Neutrophil (primary cell): Measurements from ENCODE around the gene LIN52.

Experiments used
- H3K27ac ChIP-seq: fragments of 200-600 bp; sonication (generic); 2 replicates; pipeline ENCODE4 v1.5.1; 2016; ENCODE audit warnings: mild to moderate bottlenecking, moderate library complexity
- H3K27me3 ChIP-seq: fragments of 200-600 bp; sonication (generic); 2 replicates; pipeline ENCODE4 v1.6.0; 2016; ENCODE audit warnings: mild to moderate bottlenecking
- H3K36me3 ChIP-seq: fragments of 200-600 bp; sonication (generic); 2 replicates; pipeline ENCODE4 v1.5.1; 2017
- H3K4me1 ChIP-seq, 2 experiments: fragments of 200-600 bp in 1 of 2; sonication (generic) in 1 of 2; 1 replicate in 1 of 2; 2 replicates in 1 of 2; pipeline versions ENCODE4 v1.5.1 to v1.6.1; 2013 to 2016; ENCODE audit warnings: low read depth in 1 of 2, low read length in 1 of 2, mild to moderate bottlenecking in 1 of 2, moderate library complexity in 1 of 2; ENCODE audit not compliant: control insufficient read depth in 1 of 2, insufficient read depth in 1 of 2
- H3K4me3 ChIP-seq, 2 experiments: fragments of 200-600 bp in 1 of 2; sonication (generic) in 1 of 2; 1 replicate in 1 of 2; 2 replicates in 1 of 2; pipeline ENCODE4 v1.5.1; 2013 to 2016; ENCODE audit warnings: low read depth in 1 of 2, low read length in 1 of 2, mild to moderate bottlenecking in 1 of 2, moderate library complexity in 1 of 2
- H3K9me3 ChIP-seq: fragments of 200-600 bp; sonication (generic); 2 replicates; pipeline ENCODE4 v1.5.1; 2016
- CTCF ChIP-seq: fragments of 200-600 bp; sonication (generic); IDR thresholded peaks from 2 replicates; pipeline ENCODE4 v1.5.1; 2016; ENCODE audit warnings: antibody characterized with exemption

LIN52 gene

GRCh38 chr14:74195623-74196022 lies 110.9 kb downstream of the LIN52 start:
- Histone ChIP-seq H3K27ac (no peak overlapping the region), H3K4me3 (no peak overlapping the region), H3K27me3 (no peaks in the 10 kb centered on the region), H3K9me3 (no peaks in the 10 kb centered on the region), H3K36me3 (peaks cover 16% of the 10 kb centered on the region), H3K4me1 (no peaks in the 10 kb centered on the region)
- TF ChIP-seq CTCF, result no peak

- Histone ChIP-seq H3K4me3 (no peak overlapping the region), H3K27ac (no peak overlapping the region), H3K9me3 (no peaks in the 10 kb centered on the region), H3K27me3 (no peaks in the 10 kb centered on the region), H3K4me1 (peaks cover 0 to 6% of the 10 kb centered on the region in 2 experiments), H3K36me3 (peaks cover 15% of the 10 kb centered on the region)
- TF ChIP-seq CTCF, result no peak
Measured at GRCh38 chr14:74198441-74199234, 113.9 kb downstream of the LIN52 start.

- Histone ChIP-seq H3K4me1 (peaks cover 0 to 6% of the 10 kb centered on the region in 2 experiments), H3K36me3 (peaks cover 19% of the 10 kb centered on the region), H3K4me3 (no peak overlapping the region), H3K9me3 (no peaks in the 10 kb centered on the region), H3K27ac (no peak overlapping the region), H3K27me3 (no peaks in the 10 kb centered on the region)
- TF ChIP-seq CTCF, result no peak
Measured at GRCh38 chr14:74202113-74202512, 117.4 kb downstream of the LIN52 start.

- Histone ChIP-seq H3K27ac (no peak overlapping the region), H3K27me3 (peaks cover 11% of the 10 kb centered on the region), H3K4me3 (no peak overlapping the region), H3K4me1 (peaks cover 0 to 6% of the 10 kb centered on the region in 2 experiments), H3K36me3 (peaks cover 19% of the 10 kb centered on the region), H3K9me3 (no peaks in the 10 kb centered on the region)
- TF ChIP-seq CTCF, result no peak
Measured at GRCh38 chr14:74203639-74204038, 118.9 kb downstream of the LIN52 start.

- H3K27me3 ChIP-seq, result peaks cover 19% of the 10 kb centered on the region
- no peak overlapping the region for H3K4me3 ChIP-seq
- TF ChIP-seq CTCF, result no peak
- H3K4me1 ChIP-seq, result peaks cover 0 to 6% of the 10 kb centered on the region in 2 experiments
- H3K27ac ChIP-seq, result no peak overlapping the region
- H3K36me3 ChIP-seq, result peaks cover 12% of the 10 kb centered on the region
- H3K9me3 ChIP-seq, result no peaks in the 10 kb centered on the region
Measured at GRCh38 chr14:74204491-74204890, 119.7 kb downstream of the LIN52 start.
